IPS-11a (cell line): ENCODE data around the gene THUMPD2.
"Not testable (repeated sequence)": the region's sequence is repeated elsewhere in the genome, so short reads cannot be mapped to it uniquely, and the experiment has no call there.

Source experiments
- H3K4me3 ChIP-seq: one replicate; pipeline ENCODE4 v1.5.1; 2013; ENCODE audit warnings: low read depth, low read length, control low read depth

Gene THUMPD2

DNA sequence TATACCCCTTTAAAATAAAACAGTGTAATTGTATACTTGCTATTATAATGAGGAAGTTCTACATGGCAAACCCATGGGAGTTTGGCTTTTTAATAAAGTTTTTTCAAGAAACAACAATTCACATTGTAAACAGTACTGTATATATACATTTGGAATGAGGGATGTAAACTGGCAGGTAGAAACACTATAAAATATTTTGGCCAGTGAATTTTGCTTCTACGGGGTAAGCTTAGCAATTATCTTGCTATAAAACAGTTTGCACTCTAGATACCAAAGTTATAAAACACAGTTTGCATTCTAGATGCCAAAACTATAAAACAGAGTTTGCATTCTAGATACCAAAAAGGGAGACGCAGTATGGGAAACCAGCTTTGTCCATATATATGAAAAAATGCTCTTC is 16.6 kb downstream of the THUMPD2 start:
- H3K4me3 ChIP-seq = no peak overlapping the region

DNA sequence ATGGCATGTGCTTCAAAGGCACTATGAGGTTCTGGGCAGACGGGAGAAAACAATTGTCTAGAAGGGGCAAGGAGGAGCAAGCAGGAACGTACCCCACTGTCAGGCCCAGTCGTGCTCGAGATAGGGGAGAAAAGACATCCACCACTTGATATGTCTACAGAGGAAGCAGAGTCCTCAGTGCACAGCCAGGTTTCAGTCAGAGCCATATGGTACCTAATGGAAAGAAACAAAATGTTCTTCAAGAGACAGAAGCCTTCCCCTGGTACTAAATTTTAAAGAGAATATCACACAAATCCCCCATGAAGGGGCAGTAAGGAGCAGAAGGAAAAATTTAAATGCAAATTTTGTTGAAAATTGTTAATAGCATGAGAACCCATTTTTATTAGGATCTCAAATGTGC is 21.9 kb downstream of the THUMPD2 start:
- no peak overlapping the region for H3K4me3 ChIP-seq

DNA sequence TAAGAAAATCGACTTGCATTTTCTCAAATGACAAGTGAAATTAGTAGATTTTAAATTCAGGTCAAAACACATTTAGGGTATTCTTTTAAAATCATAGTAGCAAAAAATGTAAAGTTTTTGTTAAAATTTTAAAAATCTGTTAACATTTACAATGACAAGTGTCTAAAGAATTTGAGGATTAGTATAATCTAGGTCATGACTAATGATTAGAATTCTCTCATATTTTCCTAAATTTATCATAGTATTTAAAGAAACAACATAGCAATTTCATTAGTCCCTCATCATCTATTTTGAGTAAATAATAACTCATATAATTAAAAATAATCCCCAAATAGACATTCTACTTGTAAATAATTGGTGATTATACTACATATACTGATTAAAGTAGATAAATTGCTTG is 23.6 kb downstream of the THUMPD2 start:
- no peak overlapping the region for H3K4me3 ChIP-seq

DNA sequence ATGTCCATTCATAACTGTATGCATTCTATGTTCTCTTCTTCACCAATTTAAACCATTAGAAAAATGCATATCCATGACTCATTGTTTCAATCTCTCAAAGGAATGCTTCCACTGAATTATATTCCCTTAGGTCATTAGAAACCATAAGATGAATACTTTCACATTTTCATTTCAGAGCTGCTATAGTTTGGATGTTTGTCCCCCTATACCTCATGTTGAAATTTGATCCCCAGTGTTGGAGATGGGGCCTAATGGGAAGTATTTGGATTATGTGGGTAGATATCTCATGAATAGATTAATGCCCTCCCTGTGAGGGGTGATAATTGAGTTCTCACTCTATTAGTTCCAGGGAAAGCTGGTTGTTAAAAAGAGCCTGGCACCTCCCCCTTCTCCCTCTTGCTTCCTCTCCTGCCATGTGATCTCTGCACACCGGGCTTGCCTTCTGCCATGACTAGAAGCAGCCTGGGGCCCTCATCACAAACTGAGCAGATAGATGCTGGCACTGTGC is 35.7 kb downstream of the THUMPD2 start:
- H3K4me3 ChIP-seq = no peak overlapping the region

DNA sequence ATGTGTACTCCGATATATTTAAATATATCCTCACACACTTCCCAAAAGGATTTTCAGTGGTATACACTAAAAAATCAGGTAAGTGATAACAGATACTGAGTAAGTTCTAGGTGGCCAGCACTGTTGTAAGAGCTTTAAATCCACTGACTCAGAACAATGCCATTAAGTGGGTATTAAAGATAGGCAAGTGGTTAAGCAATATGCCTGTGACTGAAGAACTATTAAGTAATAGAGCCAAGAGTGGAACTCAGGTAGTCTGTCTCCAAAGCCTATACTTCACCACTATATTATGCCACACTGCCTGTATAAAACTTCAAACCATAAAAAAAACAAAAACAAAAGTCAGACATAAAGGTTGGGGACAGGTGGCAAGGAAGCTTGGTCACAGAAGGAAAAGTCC is 37.2 kb downstream of the THUMPD2 start:
- no peak overlapping the region for H3K4me3 ChIP-seq

DNA sequence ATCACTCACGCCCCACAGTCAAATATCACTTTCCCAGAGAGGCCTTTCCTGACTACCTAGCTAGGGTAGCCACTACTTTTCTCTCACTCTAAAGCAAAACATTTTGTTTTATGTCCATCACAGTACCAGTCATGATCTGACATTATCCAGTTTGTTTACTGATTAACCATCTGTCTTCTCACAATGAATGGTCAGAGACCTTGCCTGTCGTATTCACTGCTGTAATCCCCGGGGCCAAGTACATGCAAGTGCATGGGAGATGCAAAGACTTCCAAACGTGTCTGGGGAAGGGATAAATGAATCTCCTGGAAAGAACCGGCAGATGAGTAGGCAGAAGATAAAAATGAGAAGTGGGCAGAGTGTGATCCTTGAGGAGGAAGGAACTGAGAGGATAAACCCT is 39.7 kb downstream of the THUMPD2 start:
- no peak overlapping the region for H3K4me3 ChIP-seq

DNA sequence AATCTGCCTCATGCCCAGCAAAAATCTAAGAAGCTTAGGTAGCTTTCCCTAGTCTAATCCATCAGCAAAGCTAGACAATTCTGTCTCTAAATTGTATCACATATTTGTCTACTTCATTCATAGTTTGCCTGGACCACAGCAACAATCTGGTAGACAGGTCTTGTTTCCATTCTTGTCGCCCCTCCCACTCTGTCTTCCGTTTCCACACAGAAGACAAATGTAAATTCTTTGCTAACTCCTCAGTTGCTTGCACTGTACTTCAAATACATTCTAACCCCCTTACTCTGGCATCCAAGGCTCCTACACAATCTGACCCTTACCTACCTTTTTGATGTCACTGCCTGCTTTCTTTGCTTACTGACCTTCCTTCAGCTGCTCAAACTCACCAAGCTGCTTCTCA is 40.1 kb downstream of the THUMPD2 start:
- H3K4me3 ChIP-seq = no peak overlapping the region

DNA sequence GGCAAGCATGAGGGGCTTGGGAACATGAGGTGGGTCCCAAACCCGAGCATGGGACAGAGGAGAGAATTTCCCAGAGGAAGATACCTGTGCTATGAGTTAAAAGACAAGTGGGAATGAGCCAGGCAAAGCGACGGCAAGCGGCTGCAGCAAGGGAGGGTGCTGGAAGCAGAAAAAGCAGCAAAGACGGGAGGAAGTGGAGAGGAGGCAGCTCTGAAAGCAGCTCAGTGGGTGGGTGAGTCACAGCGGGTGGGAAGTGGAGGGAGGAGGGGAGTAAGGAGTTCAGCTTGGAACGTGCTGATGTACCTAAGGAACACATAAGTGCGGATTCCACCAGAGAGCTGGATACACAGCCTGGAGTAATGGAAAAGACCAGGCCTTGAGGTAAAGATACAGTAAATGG is 41.4 kb downstream of the THUMPD2 start:
- no peak overlapping the region for H3K4me3 ChIP-seq

DNA sequence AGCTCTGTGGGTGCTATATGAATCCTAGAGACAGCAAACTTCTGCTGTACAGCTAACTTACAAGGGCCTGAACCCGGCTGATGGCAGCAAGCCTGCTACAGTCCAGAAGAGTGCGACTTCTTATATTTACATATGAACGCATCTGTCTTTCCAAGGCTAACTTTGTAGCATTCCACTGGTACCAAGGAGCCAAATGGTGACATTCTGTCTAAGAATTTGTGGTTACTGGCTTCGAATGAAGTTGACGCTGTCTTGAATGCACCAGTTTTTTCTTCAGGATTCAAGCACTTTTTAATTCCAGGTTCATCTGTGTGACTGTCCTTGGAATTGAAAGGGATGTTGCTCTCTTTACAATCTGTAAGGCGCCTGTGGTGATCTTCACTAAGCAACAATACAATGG is 42.4 kb downstream of the THUMPD2 start:
- no peak overlapping the region for H3K4me3 ChIP-seq

DNA sequence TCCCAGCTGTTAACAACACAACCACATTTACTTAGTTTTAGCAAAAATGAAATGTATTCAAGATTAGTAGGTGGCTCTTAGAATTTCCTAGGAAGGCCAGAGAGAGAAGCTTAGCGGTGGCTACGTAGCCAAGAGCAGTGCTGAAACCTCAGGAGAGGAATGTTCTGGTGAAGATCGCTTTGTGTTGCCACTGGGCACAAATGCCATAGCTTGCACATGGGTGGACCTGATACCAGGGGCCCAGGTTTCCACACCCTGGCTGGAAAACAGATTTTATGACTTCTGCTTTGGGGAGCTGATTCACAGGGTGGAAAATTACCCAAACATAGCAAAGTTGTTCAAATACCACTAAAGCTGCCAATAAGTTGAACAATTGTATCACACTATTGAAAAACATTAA is 43.4 kb downstream of the THUMPD2 start:
- H3K4me3 ChIP-seq = no peak overlapping the region

DNA sequence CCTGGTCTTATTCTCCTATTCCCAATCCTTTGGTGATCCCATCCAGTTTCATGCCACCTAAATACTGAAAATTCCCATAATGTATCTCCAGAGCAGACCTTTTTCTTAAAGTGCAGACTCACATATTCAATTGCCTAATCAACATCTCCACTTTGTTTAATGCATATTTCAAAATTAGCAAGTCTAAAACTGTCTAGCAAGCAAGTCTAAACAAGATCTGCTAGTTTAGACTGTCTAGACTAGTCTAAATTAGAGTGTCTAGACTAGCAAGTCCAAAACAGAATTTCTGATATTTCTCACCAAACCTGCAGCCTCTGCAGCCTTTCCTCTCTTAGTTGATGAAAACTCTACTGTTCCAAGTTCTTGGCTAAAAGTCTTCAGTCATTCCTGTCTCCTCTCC is 44.6 kb downstream of the THUMPD2 start:
- no peak overlapping the region for H3K4me3 ChIP-seq

DNA sequence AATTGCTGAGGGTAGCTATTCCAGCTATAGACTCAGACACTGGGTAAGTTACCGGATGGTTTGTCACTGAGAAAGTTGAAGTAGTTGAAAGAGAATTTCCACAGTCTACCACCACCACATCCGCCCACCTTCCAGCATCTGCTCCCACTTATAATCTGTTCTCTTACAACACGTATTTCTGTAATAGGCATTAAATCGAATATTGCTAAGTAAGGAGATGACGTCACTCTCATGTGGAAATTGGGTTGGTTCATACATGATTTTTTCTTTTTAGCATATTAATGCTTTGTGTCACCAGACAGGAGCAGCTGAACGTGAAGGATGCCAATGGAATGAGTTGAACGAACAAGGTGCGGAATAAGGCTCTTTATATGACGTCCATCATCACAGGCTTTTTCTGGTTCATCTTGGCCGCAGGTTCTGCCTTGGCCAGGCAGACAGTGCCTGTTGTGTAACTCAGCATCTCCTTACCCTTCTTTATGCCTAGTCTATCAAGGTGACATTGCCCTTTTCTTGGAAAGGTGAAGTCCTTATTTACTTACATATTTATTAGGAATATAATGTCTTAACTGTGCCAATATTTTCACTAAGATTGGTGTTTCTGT is 45.9 kb downstream of the THUMPD2 start:
- H3K4me3 ChIP-seq = no peak overlapping the region

DNA sequence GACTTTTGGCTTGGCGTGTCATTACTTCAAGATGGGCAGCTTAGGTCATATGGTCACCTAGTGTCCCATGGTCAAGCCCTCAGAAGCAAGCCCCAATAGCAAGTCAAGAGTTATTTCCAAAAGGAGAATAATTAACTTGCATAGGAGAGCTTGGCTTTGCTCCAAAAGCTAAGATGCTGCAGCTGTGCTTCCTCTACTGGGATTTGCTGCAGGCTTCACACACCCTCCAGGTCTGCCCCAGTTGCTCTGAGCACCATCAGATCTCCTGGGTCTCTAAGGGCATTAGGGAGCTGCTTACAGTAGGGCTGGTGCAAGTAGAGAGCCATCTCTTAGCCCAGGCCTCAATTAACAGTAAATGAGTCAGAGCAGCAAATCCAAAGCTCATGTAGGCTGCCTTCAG is 46.6 kb downstream of the THUMPD2 start:
- H3K4me3 ChIP-seq = no peak overlapping the region

DNA sequence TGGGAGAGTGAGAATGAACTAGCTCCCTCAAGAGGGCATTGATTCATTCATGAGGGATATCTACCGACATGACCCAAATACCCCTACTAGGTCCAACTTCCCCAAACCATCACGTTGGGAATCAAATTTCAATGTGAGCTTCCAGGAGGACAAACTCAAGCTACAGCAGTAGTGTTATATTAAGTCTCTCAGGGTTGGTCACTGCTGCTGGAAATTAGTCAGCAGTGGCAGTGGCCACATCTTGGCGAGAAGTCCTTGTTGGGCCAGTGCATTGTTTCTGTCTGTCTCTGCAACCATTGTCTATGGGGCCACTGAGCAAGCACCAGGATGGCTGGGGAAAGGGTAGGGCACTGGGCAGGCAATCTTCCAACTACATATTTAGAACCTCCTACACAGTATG is 47.5 kb downstream of the THUMPD2 start:
- no peak overlapping the region for H3K4me3 ChIP-seq

DNA sequence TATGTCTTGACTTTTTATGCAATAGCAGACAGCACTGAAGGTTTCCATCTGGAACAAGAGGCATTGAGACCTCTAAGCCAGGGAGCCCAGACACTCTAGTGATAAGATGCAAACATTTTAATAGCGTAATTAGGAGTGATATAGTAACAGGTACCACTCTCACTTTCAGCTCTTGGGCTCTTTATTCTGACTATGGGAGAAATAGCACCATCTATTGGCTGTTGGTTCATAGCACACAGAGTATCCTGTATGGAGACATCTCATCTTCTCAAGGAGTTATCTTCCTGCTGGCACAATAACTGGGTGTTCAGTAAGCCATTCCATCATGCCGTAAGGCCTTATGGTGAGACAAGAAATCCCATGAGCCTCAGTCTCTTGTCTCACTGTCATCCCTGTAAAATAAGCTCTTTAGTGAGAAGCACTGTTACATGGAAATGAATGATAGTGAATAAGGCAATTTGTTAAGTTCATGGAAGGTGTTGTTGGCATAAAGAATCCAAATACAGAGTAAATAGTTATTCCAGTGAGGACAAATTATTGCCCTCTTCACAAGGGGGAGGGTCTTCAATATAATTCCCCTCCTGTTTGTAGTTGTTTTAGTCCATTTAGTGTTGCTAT is 48.3 kb downstream of the THUMPD2 start:
- no peak overlapping the region for H3K4me3 ChIP-seq

DNA sequence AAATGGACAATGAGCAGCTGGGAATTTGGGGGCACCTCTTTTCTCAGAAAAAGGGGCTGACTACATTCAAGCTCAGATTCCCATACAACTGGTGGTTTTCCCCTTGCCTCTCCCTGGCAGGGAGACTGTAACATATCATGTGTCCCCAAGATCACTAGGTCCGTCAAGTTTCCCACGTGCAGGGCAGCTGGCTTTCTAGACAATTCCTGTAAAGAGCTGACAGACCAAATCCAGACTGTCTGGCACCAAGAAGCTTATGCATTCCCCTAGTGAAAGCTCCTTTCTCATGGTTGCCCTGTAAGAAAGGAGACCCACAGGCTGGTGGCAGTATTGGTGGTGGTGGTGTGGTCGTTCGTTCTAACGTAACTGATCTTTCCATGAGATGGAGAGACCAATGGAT is 48.8 kb downstream of the THUMPD2 start:
- no peak overlapping the region for H3K4me3 ChIP-seq

DNA sequence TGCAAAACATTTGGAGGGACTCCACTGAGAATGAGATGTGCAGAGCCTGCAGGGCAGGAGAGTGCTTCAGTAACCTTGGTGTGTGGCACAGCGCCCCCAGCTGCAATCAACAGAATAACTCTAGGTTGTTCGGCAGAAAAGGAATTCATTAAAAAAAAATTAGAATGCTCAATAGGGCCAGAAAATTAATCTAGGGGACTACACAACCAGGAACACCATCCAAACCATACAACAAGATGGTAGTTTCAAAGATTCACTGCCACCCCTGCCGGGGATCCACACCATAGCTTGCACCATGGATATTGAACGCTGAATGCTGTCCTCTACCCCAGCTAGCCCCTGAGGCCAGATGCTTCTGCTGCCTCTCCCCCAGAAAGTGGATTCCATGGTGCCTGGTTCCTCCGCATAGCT is 50.1 kb downstream of the THUMPD2 start:
- no peak overlapping the region for H3K4me3 ChIP-seq

DNA sequence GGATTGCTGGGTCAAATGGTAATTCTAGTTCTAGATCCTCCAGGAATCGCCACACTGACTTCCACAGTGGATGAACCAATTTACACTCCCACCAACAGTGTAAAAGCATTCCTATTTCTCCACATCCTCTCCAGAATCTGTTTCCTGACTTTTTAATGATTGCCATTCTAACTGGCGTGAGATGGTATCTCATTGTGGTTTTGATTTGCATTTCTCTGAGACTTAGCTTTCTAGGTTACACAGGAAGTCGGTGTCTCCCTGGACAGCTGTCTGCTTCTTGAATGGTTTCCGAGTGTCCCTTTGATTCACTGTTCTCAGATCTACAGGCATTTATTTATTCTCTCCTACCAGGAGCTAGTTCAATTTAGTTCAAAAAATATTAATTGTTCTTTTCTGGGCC is 51.0 kb downstream of the THUMPD2 start:
- H3K4me3 ChIP-seq = not testable (repeated sequence)

DNA sequence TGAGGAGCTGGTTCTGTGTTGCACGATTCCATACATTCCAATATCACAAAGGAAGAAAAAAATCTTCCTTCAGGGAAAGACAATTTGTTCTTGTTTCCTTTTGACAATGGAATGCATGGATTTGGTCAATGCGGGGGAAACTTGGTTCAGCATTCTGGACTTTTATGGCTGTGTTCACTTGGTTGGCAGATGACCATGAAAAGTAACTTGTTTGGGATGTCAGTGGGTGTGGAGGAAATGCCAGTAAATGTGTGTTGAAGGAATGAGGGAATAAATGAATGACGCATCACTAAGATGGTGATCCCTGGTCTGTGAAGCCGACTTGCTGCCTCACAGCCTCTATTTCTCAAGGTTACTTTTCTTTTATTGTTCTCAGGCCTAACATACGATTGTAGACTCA is 53.7 kb downstream of the THUMPD2 start:
- no peak overlapping the region for H3K4me3 ChIP-seq

DNA sequence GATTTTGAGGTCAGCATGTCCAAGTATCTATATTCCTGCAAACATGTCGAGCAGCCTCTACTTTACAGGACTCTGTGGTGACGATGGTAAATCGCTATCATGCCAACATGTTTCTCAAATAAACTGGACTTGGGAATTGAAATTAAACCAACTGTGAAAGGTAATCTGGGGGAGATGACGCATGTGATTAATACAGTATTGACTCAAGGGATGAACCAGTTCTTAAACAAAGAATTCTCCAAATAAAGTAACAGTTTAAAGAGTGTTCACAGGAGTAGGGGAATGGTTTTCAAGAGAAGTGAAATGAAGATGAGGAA is 54.3 kb downstream of the THUMPD2 start:
- no peak overlapping the region for H3K4me3 ChIP-seq

DNA sequence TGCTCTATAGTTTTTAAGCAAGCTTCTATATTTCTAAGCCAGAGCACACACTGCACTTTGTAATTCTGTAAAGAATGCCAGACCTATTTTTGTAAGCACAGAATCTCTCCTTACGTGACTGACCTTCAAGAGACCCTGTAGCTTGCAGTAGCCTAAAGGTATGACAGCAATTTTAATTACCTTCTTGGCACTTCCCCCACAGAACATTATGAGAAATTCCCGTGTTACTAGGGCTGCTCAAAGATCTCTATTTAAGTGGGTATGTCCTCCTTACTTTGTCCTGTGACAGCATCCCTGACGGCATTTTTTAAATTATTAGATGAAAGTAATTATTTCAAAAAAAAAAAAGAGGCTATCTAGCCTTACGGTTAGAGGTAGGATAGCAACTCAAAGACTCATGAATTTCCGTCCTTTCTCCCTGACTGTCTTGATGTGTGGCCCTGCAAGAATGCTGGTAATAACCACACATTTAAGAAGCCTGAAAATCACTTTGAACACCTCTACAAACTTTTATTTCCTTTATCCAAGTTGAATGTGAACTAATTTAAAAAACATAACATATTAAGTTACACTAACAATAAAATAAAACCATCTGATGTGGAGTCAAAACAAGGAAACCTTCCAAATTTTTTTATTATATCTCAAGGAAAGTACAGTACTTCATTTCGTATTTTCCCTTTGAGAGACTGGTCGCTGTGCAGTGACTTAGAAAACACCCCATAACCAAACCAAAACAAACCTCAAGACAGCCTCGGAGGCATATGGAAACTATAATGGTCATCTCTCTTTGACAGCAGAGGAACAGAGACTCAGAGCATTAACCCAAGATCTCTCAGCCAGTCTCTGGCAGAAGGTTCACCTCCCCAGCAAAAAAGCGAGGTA is 54.9 kb downstream of the THUMPD2 start:
- no peak overlapping the region for H3K4me3 ChIP-seq

DNA sequence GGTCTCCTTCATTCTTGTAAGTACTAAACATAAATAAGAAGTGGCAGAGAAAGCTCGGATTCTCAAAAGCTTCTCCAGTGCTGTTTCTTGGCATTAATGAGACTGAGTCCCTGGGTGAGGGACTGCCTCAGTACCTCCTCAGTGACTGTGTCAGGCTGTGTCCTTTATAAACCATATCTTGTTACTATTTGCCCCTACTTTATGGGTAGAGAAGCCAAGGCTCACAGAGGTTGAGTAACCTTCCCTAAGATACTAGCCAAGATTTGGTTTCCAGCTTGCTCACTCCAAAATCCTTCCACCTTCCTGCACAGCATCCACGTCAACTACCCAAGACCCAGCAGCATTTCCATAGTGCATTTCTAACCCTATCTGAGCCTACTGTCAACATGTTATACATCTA is 55.6 kb downstream of the THUMPD2 start:
- no peak overlapping the region for H3K4me3 ChIP-seq
